Dedifferentiated amniotic fluid mesenchymal stem cell (primary cell): Measurements from ENCODE around the gene WDCP.

ENCODE experiments used
- DNase-seq: peaks from one replicate; pipeline ENCODE4 v3.0.0-alpha.2; 2016; ENCODE audit errors: extremely low spot score

WDCP gene

GRCh38 chr2:23993736-23994269 is 53.4 kb downstream of the WDCP start:
- DNase-seq = no peak

GRCh38 chr2:23992931-23993330 is 54.3 kb downstream of the WDCP start:
- DNase-seq = no peak

DNA sequence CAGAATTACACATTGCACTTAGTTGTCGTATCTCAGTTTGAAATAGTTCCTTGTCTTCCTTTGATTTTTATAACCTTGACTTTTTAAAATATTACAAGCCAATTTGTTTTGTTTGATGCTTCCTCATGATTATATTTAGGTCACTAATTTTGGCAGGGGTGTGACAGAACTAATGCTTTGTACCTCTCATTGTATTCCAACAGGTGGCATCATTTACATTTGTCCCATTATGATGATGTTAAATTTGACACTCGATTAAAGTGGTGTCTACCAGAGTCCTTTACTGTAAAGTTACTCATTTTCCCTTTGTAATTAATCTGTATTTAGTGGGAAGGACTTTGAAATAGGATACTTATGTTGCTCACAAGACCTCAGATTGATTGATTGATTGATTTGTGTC is 58.8 kb downstream of the WDCP start:
- no peak for DNase-seq
